GM21528 (cell line): ENCODE results near the gene ZPR1.

Experiments used
- ATAC-seq: cut with Tn5 transposase; IDR thresholded peaks from one replicate; pipeline ENCODE4 v1.9.1; 2021; ENCODE audit warnings: mild to moderate bottlenecking, moderate library complexity; ENCODE audit not compliant: unreplicated experiment, low FRiP score

The ZPR1 gene

GRCh38 chr11:116727990-116728389 is 59.8 kb downstream of the ZPR1 start:
- no peak for ATAC-seq

GRCh38 chr11:116725434-116726221 is 62.2 kb downstream of the ZPR1 start:
- ATAC-seq = no peak

GRCh38 chr11:116724813-116725212 is 63.0 kb downstream of the ZPR1 start:
- ATAC-seq = no peak
